ENCODE measurements around the gene DCUN1D2.

GRCh38 chr13:113475911-113476310 lies 14.6 kb downstream of the DCUN1D2 start:
- no peak for TF ChIP-seq CTCF (IDR thresholded peaks at IDR 0.05)
- no peak for TF ChIP-seq POLR2A (IDR thresholded peaks at IDR 0.05)

Data from breast epithelium (tissue), 3 donors.